Embryonic facial prominence (tissue), 1 donor: ENCODE data around the gene UST.
"Not testable (repeated sequence)": the region's sequence is repeated elsewhere in the genome, so short reads cannot be mapped to it uniquely, and the experiment has no call there.

Experiments used
- DNase-seq: peaks from one replicate; pipeline ENCODE4 v3.0.0-alpha.2; 2016; ENCODE audit errors: extremely low spot score

The UST gene

DNA sequence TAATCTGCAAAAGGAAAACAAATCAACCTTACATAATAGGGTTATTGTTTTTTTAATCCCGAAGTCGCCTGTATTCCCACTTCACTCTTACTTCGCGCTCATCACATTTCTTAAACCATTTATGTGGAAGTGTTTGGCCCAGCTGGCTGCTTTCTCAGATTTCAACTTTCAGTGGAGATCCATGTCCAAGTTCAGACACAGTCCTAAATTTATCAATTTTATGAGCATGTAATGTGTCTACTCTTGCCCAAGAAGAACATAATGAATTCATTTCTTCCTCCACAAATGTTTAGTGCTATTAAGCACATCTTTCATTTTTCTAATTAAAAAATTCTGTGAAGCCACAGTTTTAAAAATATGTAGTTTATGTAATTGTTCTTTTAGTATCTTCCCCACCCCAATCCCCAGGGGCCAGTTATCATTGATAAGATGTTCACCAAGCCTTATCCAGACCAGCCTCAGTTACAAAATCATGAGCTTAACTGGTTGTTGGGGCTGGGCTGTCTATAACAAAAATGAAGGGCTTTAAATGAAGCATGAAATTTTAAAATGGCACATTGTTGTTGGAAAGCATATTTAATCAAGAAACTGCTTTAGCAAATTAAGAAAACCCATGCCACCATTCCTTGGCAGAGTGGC, 151.7 kb downstream of the UST start:
- no peak for DNase-seq

DNA sequence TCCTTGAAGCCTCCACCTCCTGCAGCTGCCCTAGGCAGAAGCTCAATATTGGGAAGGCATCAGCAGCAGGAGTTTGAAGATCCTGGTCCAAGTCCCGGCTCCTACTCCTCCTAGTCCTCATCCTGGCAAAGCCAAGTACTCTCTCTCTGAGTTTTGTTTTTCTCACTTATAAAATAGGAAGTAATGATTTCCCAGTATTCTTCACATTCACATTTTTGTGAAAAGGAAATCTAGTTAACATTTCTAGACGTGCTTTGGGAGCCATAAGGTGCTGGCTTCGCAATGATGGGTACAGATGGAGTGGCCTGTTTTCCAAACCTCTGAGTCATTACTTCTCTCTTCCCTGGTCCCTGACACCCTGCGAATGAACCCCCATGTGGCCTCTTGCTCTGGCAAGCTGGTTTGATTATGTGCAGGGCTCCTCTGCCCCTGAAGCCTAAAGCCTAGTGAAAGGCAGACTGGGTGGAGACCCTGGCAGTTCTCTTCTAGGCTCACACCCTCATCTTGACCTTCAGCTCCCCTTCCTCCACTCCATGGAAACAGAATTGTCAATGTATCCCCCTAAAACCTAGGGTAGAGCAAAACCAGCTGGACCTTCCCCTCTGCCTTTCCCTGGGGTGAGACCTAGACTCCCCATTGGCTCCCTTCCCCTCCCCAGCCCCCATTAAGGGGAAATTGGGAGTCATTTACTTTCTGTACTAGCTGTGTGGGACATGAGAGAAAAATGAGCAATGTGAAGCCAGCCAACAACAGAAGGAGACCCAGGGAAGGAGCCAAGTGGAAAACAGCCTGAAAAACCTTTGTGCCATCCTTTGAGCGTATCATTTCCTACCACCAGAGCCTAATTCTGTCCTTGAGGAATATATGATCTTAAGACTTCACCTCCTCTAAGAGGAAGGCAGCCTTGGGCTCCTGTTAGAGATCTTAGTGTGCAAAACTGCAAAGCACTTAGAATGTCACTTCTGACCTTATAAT, 158.4 kb downstream of the UST start:
- DNase-seq, result no peak

- no peak for DNase-seq
These were observed 159.1 kb downstream of the UST start for GRCh38 chr6:148905901-148906300.

- no peak for DNase-seq
These were observed 159.6 kb downstream of the UST start for GRCh38 chr6:148906386-148906785.

DNA sequence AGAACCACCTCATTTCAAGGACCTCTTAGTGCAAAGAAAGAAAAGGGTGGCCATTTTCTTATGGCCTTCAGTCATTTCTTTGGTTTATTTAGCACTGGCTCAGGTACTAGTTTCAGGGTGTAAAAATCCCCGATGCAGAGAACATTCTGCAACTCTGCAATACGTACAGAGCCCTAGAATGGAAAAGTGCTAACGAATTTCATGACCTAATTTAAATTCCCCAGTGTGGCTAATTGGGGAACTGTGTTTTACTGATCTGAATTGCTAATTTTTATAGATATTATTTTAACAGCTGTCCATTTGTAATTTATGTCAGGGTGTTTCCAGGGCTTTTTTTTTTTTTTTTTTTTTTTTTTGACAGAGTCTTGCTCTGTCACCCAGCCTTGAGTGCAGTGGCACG, 160.7 kb downstream of the UST start:
- no peak for DNase-seq

DNA sequence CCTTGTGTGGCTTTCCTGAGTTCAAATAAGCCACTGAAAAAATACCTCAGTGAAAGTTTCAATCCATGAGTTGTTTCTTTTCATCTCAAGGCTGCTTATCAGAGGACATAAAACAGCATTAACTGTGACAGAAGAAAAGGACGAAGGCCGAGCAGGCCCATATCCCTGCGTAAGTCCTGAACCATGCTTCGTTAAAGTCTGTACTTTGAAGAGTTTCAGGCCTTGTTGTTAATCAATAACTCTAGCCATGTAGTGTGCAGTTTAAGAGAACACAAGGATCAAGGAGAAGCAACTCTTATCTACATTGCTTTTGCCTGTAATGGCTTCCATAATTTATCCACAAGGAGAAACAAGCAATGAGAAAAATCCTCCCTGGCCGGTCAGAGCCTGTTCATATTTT, 165.4 kb downstream of the UST start:
- DNase-seq, result no peak

GRCh38 chr6:148915810-148916209, 169.0 kb downstream of the UST start:
- DNase-seq, result no peak

DNA sequence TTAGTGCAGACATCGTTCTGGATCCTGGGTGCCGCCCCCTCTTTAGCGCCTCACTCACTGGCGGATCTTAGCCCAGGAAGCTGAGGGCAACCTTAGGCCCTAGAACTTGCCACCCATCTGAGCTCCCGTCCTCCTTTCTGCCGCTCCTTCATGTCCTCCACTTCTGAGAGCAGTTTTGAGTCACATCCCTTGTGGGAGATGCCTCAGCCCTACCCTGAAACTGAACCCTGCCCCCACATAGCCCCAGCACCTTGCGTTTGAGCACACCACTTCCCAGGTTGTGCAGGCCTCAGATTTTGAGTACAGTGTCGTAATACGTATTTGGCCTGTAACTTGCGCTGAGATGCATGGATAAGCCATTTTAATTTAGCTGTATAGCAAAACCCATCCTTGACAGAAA, 169.7 kb downstream of the UST start:
- DNase-seq, result not testable (repeated sequence)

- DNase-seq, result no peak
These were observed 177.6 kb downstream of the UST start for GRCh38 chr6:148924226-148925012.

DNA sequence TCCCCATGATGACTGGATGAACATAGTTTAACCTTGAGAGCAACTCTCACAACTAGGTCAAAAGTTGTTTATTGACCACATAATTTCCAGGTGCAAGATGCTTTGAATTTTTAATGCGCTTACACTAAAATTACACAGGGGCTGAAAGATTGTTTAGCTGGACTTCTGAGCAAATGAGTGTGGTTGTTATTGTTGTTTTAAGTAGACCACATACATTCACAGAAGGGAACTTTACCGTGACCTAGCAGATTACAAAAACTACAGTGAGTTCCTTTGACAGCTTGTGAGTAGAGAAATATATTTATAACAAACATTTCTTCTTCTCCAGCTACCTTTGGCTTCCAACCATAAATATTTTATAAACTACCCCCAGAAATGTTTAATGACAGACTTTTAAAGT, 178.9 kb downstream of the UST start:
- no peak for DNase-seq

DNA sequence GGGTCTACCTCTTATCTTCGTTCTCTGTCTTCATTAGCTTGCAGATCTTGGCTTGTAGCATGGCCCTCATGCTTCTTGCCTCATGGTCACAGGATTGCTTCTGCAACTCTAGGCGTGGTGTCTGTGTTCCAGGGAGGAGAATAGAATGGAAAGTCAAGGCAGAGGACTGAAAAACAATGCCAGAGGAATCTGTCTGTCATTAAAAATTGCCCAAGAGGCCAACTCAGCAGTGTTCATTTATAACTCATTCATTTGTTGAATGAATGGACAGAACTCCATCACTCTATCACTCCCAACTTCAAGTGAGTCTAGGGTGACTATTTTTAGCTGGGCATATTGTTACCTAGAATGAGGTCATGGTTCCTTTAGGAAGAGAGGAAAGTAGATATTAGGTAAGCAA, 179.6 kb downstream of the UST start:
- DNase-seq, result no peak

- DNase-seq, result no peak
These were observed 180.8 kb downstream of the UST start for GRCh38 chr6:148927586-148927985.

- DNase-seq, result no peak
These were observed 182.0 kb downstream of the UST start for GRCh38 chr6:148928811-148929210.

DNA sequence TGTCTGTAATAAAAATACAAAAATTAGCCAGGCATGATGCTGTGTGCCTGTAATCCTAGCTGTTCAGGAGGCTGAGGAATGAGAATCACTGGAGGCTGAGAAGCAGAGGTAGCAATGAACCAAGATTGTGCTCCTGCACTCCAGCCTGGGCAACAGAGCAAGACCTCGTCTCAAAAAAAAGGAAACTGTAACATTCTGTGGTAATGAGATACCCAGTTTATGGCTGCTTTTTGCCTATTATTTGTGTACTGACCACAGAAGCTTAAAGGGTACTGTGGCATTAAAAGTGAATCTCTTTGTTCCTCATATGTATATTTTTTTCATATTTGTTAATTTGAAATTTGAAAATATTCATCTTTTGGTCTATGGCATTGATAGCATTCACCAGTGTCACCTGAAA, 185.4 kb downstream of the UST start:
- no peak for DNase-seq

GRCh38 chr6:148932731-148933130, 185.9 kb downstream of the UST start:
- no peak for DNase-seq

DNA sequence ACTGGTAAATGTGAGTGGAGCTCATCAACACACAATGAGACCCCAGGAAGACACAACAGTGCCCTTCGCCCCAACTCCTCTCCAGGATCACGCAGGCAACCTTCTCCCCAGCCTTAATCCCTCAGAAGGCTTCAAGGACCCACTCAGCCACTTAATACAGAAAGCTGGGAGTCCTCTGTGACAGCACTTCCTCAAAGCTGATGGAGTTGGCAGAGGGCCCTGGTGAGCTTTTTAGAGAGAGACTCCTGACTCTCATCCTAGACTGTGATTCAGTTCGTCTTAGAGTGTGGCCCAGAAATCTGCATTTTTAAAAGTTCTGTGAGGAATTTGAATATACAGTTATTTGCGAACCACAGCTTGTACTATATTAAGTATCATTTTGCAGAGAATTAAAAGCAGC, 187.7 kb downstream of the UST start:
- no peak for DNase-seq

GRCh38 chr6:148934961-148935360, 188.1 kb downstream of the UST start:
- DNase-seq, result no peak

DNA sequence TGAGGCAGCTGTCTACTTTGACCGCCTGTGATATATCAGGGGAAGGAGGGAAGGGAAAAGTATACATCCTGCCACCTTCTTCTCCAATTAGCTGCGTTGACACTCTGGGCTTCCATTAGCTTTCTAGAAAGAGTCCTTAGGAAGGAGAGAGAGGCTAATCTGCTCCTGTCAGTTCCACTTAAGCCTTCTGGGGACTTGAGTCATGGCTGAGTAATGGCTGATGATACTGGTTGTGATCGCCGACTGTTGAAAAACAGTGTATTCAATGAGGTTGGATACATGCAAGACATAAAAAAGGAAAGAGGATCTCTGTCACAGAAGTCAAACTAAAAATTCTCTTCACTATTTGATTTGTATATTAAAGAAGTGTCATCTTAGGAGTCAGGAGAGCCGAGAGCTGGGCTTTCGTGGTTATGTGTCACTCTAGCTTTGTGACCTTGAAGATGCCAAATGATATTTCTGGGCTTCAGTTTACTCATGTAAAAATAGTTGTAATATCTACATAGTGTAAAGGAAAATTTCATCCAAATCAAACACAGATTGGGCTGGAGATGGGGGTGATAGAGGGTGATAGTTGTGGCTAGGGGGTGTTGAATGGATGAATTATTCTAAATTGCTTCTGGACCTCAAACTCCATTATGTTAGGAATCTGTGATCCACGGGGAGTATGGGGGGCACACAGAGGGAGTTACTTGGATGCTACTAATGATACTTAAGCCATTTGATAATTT, 189.0 kb downstream of the UST start:
- DNase-seq, result no peak

- DNase-seq, result no peak
These were observed 196.6 kb downstream of the UST start for GRCh38 chr6:148943451-148943850.

DNA sequence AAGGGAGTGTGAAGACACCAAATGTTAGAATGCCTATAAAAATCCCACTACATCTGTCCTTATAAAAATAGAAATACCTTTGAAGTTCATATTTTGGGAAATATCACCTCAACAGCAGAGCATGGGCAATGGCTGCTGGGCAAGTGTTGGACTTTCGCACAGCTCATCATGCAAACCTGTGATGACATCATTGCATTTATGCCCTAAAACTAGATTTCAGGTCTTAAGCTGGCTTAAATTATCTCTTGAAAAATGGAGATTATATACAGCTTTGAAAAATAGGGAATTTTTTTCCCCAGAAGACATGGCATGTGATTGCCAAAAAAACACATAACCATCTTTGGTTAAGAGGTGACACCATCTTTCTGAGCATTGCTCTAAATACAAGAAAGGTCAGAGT, 197.8 kb downstream of the UST start:
- DNase-seq, result no peak

DNA sequence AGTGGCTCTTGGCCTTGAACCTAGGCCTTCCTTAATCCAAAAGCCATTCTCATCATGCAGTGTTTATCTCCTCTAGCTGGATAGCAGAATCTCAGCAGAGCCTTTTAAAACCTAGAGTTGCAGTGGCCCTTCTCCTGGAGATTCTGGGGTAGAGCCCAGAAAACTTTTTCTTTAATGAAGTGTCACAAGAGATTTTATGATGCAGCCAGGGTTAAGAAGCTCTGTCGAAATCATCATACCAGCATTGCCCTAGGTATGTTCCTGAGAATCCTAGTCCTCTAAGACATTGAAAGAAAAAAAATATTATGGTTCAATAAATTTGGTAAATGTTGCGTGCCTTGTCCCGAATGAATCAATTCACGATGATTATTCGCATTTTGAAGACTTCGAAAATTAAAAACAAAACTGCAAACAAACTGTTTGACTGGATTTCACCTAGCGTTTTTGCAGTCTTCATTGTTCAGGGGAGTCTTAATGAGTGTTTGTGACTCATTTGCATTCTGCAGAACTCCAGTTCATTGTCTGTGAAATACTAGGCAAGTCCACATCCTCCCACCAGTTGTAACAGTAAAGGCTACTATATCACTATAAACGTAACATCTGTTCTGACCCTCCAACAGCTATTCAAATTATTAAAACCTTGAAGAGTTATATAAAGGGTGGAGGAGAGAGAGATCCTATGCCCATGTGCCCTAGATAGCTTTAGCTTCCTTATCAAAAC, 198.6 kb downstream of the UST start:
- no peak for DNase-seq
